ENCODE data around the gene PRPF19. TPM values are rescaled to one million over a fixed set of nuclear protein-coding genes. Genes with fewer than 3 reads are reported as not detected.

PRPF19 gene
- polyA plus RNA-seq, 2 of the 4 experiments (the other 2 are of a cell fraction), result 41.1 to 177 TPM

GRCh38 chr11:60847281-60847680 is 59.1 kb downstream of the PRPF19 start:
- WGBS (ENCODE audit: missing lambda C conversion rate), result 74% methylated on average over 13 of the region's 13 CpGs
- H3K4me3 ChIP-seq, result no peak overlapping the region
- ChIA-PET CTCF (interaction anchor here (1.4 to 3.6 kb wide), 2 partner anchors 16 to 51 kb away, joined by 8 to 17 read pairs; no protein-coding TSS in a partner anchor), POLR2A (no interaction called here)
- H3K4me1 ChIP-seq, result peaks cover 14% of the 10 kb centered on the region; the same call in 1 of the 3 replicates
- no peak overlapping the region for H3K27ac ChIP-seq
- TF ChIP-seq HOXB5 (CRISPR knock-in tag; IDR thresholded peaks at IDR 0.05) (no peak), NPAS2 (CRISPR knock-in tag; IDR thresholded peaks at IDR 0.05; ENCODE audit: borderline replicate concordance) (no peak), JUN (IDR thresholded peaks at IDR 0.05) (no peak), CBX8 (IDR thresholded peaks at IDR 0.05) (no peak), GATA3 (IDR thresholded peaks at IDR 0.05; ENCODE audit: borderline replicate concordance) (no peak), FOSL2 (IDR thresholded peaks at IDR 0.05) (no peak), FOSL2 (CRISPR knock-in tag; IDR thresholded peaks at IDR 0.05) (no peak), ZSCAN20 (CRISPR knock-in tag; IDR thresholded peaks at IDR 0.05) (no peak), CHD2 (IDR thresholded peaks at IDR 0.05; ENCODE audit: low read length, partially characterized antibody) (no peak), HOXA7 (CRISPR knock-in tag; IDR thresholded peaks at IDR 0.05) (no peak), PHF8 (IDR thresholded peaks at IDR 0.05; ENCODE audit: borderline replicate concordance, low read depth) (no peak), CHD4 (IDR thresholded peaks at IDR 0.05; ENCODE audit: borderline replicate concordance) (no peak), TP53 (CRISPR knock-in tag; IDR thresholded peaks at IDR 0.05) (no peak), MAFK (IDR thresholded peaks at IDR 0.05; ENCODE audit: partially characterized antibody) (no peak), BCL3 (IDR thresholded peaks at IDR 0.05) (no peak)
- no peak for ATAC-seq
- H3K4me2 ChIP-seq, result no peak overlapping the region
- no peak for FAIRE-seq
- no peaks in the 10 kb centered on the region for H3K9me3 ChIP-seq
- no peak for DNase-seq (ENCODE audit: low read depth in 1 of 2, low spot score in 1 of 2)

- no peak overlapping the region for H3K27ac ChIP-seq
- H3K4me1 ChIP-seq, result peaks cover 18% of the 10 kb centered on the region; the same call in 1 of the 3 replicates
- no peaks in the 10 kb centered on the region for H3K9me3 ChIP-seq
- FAIRE-seq (no peak), DNase-seq (ENCODE audit: low read depth in 1 of 2, low spot score in 1 of 2) (no peak), ATAC-seq (no peak)
- TF ChIP-seq JUNB (IDR thresholded peaks at IDR 0.05), result no peak
- TF ChIP-seq ELK1 (IDR thresholded peaks at IDR 0.05; ENCODE audit: low read depth, low read length), result no peak
- TF ChIP-seq MAX (IDR thresholded peaks at IDR 0.05), result no peak
- no peak for TF ChIP-seq PBX3 (IDR thresholded peaks at IDR 0.05)
- TF ChIP-seq RAD21 (conservative IDR thresholded peaks at IDR 0.05 in 1 of 2, IDR thresholded peaks at IDR 0.05 in 1 of 2), result no peak
- no peak for TF ChIP-seq JUN (IDR thresholded peaks at IDR 0.05)
- TF ChIP-seq REST (IDR thresholded peaks at IDR 0.05), result no peak
- TF ChIP-seq HOXA7 (CRISPR knock-in tag; IDR thresholded peaks at IDR 0.05), result no peak
- ChIA-PET POLR2A (no interaction called here), CTCF (interaction anchor here (0.8 to 2.8 kb wide), 2 partner anchors 14 to 54 kb away, joined by 3 to 16 read pairs; no protein-coding TSS in a partner anchor)
- no peak overlapping the region; the same call in 2 of the 3 replicates for H3K4me2 ChIP-seq
- H3K4me3 ChIP-seq, result no peak overlapping the region
- 93% methylated on average over 8 of the region's 8 CpGs for WGBS (ENCODE audit: missing lambda C conversion rate)
Measured at GRCh38 chr11:60845338-60845737, 61.0 kb downstream of the PRPF19 start.

Data from A549 (cell line).